Peyer's patch (tissue), 4 donors: ENCODE results near the gene SLC9A8.

Experiments used
- CTCF ChIP-seq, 6 experiments: fragments of 450-650 bp in 4 of 6; fragments of 200-600 bp in 2 of 6; sonication (generic) in 1 of 6; IDR thresholded peaks; one replicate each; pipeline ENCODE4 v1.5.1; 2017 to 2019; ENCODE audit warnings: antibody characterized with exemption in 6 of 6, mild to moderate bottlenecking in 3 of 6, moderate library complexity in 1 of 6
- POLR2A ChIP-seq, 2 donors: fragments of 450-650 bp; IDR thresholded peaks; one replicate each; pipeline ENCODE4 v1.5.1; 2017; ENCODE audit warnings: antibody characterized with exemption in 2 of 2, mild to moderate bottlenecking in 2 of 2, moderate library complexity in 2 of 2

- TF ChIP-seq CTCF (IDR thresholded peaks at IDR 0.05) (no peak), POLR2A (IDR thresholded peaks at IDR 0.05) (no peak)
Observed at GRCh38 chr20:49872056-49872455, 59.4 kb downstream of the SLC9A8 start.
